Kidney (tissue), 14 donors: ENCODE measurements around the gene AGBL1. TPM values are rescaled to one million over a fixed set of nuclear protein-coding genes. Genes with fewer than 3 reads are reported as not detected.

Experiments
- DNase-seq, 5 donors: peaks; one replicate each; pipeline ENCODE4 v3.0.0-alpha.2; 2013 to 2020
- FAIRE-seq: peaks from 2 replicates; lab custom pipeline; 2012; peaks lifted over from hg19 to GRCh38; lab: Jason Lieb, UNC
- H3K27ac ChIP-seq, 2 donors: one replicate each; pipeline ENCODE4 v1.7.0; 2013; ENCODE audit warnings: low read depth in 2 of 2, low read length in 2 of 2, inconsistent platforms in 1 of 2
- H3K27me3 ChIP-seq: one replicate; pipeline ENCODE4 v1.7.1; 2013; ENCODE audit warnings: low read length, inconsistent platforms; ENCODE audit not compliant: control insufficient read depth, insufficient read depth
- H3K36me3 ChIP-seq, 3 donors: one replicate each; pipeline versions ENCODE4 v1.7.0 to v1.7.1; 2013; ENCODE audit warnings: low read length in 3 of 3, control low read depth in 1 of 3, inconsistent platforms in 1 of 3; ENCODE audit not compliant: insufficient read depth in 3 of 3, control insufficient read depth in 2 of 3
- H3K4me1 ChIP-seq, 3 donors: one replicate each; pipeline versions ENCODE4 v1.7.0 to v1.7.1; 2013; ENCODE audit warnings: low read length in 3 of 3, inconsistent platforms in 1 of 3, low read depth in 1 of 3; ENCODE audit not compliant: control insufficient read depth in 2 of 3, insufficient read depth in 2 of 3
- H3K4me3 ChIP-seq, 3 donors: one replicate each; pipeline versions ENCODE4 v1.7.0 to v1.8.1; 2013; ENCODE audit warnings: low read length in 3 of 3, control low read depth in 1 of 3, inconsistent platforms in 1 of 3
- H3K9ac ChIP-seq, 3 donors: one replicate each; pipeline versions ENCODE4 v1.7.0 to v1.7.1; 2013; ENCODE audit warnings: low read length in 3 of 3, control low read depth in 1 of 3, inconsistent platforms in 1 of 3
- H3K9me3 ChIP-seq, 3 donors: one replicate each; pipeline versions ENCODE4 v1.7.0 to v1.7.1; 2013; ENCODE audit warnings: low read length in 3 of 3, control low read depth in 1 of 3, inconsistent platforms in 1 of 3; ENCODE audit not compliant: control insufficient read depth in 2 of 3, insufficient read depth in 1 of 3
- intact Hi-C: fragments of 100-400 bp; cut with DNase I; formaldehyde crosslinking; loops from one replicate; pipeline ENCODE4 v1.11.1; 2022
- polyA plus RNA-seq: library from polyadenylated mRNA; stranded (reverse); fragments of 350-450 nt; fragmentation: Illumina TruSeq; extraction: RNeasy Lipid Tissue Mini Kit (QIAGEN cat#74804); gene quantifications from one replicate; pipeline ENCODE4 v1.2.3, GENCODE V29; 2014; ENCODE audit warnings: low read depth, low replicate concordance; ENCODE audit not compliant: insufficient read depth
- total RNA-seq: library from RNA; stranded (reverse); fragmentation: NEBNext Ultra II Directional; extraction: Animal tissue kit (Norgen Biotek cat#: 25700); gene quantifications from one replicate; pipeline ENCODE4 v1.2.1, GENCODE V29; 2021
- TF ChIP-seq, protein P1 (sequence below): IDR thresholded peaks from 3 replicates; pipeline ENCODE4 v1.5.1; 2012; ENCODE audit warnings: mild to moderate bottlenecking, moderate library complexity, borderline replicate concordance; ENCODE audit not compliant: insufficient read depth; ENCODE audit errors: extremely low read depth
- donor health status: control.
- donor health status: control.
- donor health status: control.
- donor health status: control.
- donor health status: control.
- donor health status: DM: yes; HTN: yes; CAD: no.
- donor health status: Normal renal cell carcinoma (clear cell type).

The AGBL1 gene
- total and polyA plus RNA-seq, 2 donors from 2014 or later: not detected

DNA sequence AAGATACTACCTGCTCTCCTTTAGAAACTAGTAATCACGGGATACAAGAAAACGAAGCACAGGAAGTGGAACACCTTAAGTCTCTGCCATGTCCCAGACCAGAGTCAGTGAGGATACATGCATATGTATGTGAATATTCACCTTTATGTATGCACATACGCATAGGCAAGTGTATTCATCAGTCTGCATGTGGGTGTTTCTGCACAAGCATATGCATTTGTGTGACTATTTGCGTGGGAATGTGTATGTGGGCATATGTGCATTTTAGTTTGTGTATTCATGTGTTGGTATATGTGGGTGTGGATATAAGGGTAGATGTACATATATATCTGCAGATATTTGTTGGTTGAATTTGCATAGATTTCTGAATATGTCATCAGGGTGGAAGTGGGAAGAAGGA lies 889.7 kb downstream of the AGBL1 start:
- intact Hi-C loops: no loop called here

DNA sequence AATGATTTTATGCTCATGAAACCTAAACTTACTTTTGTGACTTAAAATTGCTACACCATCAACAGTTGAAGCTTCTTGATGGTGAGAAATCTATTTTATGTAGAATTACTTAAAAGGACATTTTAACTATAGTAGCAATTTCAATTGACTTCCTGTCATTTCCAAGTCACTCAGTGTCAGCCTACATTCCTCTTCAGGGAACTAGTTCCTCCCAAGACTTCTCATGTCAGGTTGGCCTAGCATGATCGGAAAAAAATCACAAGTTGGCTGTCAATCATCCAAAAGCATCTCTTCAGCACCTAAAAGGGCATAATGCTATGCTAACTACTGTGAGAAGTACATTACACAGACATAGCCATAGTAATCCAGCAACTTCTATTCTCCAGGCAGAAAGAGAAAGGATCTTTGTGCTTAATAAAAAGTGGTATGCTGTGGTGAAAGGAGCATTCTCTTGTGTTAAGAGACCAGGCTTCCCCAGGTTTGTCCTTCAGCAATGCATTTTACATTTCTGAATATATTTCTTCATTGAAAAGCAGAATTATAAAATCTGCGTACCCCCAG lies 893.7 kb downstream of the AGBL1 start:
- FAIRE-seq (no peak), DNase-seq (peak in 1 of 5 donors; percentile 5)
- no peaks in the 10 kb centered on the region for H3K9me3 ChIP-seq
- intact Hi-C loops: no loop called here
- no peaks in the 10 kb centered on the region for H3K4me1 ChIP-seq
- no peak overlapping the region for H3K27ac ChIP-seq
- H3K36me3 ChIP-seq: no peaks in the 10 kb centered on the region
- H3K9ac ChIP-seq: no peak overlapping the region
- H3K27me3 ChIP-seq: no peaks in the 10 kb centered on the region
- TF ChIP-seq, protein P1, sequence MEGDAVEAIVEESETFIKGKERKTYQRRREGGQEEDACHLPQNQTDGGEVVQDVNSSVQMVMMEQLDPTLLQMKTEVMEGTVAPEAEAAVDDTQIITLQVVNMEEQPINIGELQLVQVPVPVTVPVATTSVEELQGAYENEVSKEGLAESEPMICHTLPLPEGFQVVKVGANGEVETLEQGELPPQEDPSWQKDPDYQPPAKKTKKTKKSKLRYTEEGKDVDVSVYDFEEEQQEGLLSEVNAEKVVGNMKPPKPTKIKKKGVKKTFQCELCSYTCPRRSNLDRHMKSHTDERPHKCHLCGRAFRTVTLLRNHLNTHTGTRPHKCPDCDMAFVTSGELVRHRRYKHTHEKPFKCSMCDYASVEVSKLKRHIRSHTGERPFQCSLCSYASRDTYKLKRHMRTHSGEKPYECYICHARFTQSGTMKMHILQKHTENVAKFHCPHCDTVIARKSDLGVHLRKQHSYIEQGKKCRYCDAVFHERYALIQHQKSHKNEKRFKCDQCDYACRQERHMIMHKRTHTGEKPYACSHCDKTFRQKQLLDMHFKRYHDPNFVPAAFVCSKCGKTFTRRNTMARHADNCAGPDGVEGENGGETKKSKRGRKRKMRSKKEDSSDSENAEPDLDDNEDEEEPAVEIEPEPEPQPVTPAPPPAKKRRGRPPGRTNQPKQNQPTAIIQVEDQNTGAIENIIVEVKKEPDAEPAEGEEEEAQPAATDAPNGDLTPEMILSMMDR: no peak
- H3K4me3 ChIP-seq: no peak overlapping the region

More for the DNA sequence above, 889.7 kb downstream of the AGBL1 start:
- Histone ChIP-seq H3K4me3 (no peak overlapping the region), H3K9me3 (no peaks in the 10 kb centered on the region), H3K9ac (no peak overlapping the region), H3K27ac (no peak overlapping the region), H3K27me3 (no peaks in the 10 kb centered on the region), H3K36me3 (no peaks in the 10 kb centered on the region), H3K4me1 (no peaks in the 10 kb centered on the region)
- FAIRE-seq: no peak
- no peak for DNase-seq
- TF ChIP-seq, protein P1: no peak

DNA sequence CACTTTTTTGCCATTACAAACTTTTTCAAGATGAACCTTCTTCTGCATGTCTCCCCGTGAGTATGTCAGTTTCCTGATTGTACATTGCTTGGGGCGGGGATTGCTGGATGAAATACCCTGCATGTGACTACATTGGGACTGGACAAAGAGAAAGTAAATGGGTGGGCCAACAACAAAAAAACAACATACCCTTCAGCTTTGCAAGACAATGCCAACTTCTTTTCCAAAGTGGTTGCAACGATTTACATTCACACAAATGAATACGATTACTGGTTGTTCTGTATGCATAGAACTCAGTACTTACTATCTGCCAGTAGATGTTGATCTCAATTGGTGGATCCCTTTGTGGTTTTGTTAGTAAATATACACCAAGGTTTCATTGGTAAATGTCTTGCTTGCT lies 908.4 kb downstream of the AGBL1 start:
- FAIRE-seq (no peak), DNase-seq (no peak)
- H3K9ac ChIP-seq: no peak overlapping the region
- intact Hi-C loops: no loop called here
- no peaks in the 10 kb centered on the region for H3K4me1 ChIP-seq
- no peak overlapping the region for H3K4me3 ChIP-seq
- H3K27ac ChIP-seq: no peak overlapping the region
- TF ChIP-seq, protein P1: no peak
- no peaks in the 10 kb centered on the region for H3K27me3 ChIP-seq
- no peaks in the 10 kb centered on the region for H3K9me3 ChIP-seq
- H3K36me3 ChIP-seq: no peaks in the 10 kb centered on the region

DNA sequence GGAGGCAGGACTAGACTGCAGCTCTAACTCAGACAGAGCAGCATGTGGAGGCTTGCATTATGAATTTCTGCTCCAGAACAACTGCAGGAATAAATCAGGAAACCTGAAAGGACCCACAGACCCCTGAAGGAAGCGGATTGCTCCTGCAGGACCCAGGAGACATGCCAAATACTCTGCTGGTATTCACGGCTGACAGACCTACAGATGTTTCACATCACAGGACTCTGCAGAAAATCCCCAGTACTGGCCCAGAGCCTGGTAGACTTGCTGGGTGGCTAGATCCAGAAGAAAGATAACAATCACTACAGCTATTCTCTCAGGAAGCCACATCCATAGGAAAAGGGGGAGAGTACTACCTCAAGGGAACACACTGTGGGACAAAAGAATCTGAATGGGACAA lies 942.1 kb downstream of the AGBL1 start:
- Histone ChIP-seq H3K9me3 (peaks cover 0 to 3% (median 2%) of the 10 kb centered on the region in 3 donors), H3K27ac (no peak overlapping the region), H3K9ac (no peak overlapping the region), H3K36me3 (no peaks in the 10 kb centered on the region), H3K4me1 (no peaks in the 10 kb centered on the region), H3K27me3 (no peaks in the 10 kb centered on the region), H3K4me3 (no peak overlapping the region)
- DNase-seq: no peak
- FAIRE-seq: no peak
- TF ChIP-seq, protein P1: no peak
- intact Hi-C loops: no loop called here
